Keratinocyte (primary cell): ENCODE data around the gene SPATA24.

Experiments used
- CTCF ChIP-seq, 3 experiments: IDR thresholded peaks in 1 of 3; conservative IDR thresholded peaks in 1 of 3; optimal IDR thresholded peaks in 1 of 3; 2 replicates in 2 of 3; 3 replicates in 1 of 3; pipeline versions ENCODE3 to v1.5.1; 2011; ENCODE audit warnings: low read length in 3 of 3, mild to moderate bottlenecking in 3 of 3, moderate library complexity in 2 of 3, control low read depth in 1 of 3, inconsistent platforms in 1 of 3; ENCODE audit not compliant: insufficient read depth in 2 of 3; ENCODE audit errors: extremely low read depth in 1 of 3
- EZH2 ChIP-seq: IDR thresholded peaks from one replicate; pipeline ENCODE4 v1.6.1; 2012; ENCODE audit warnings: inconsistent platforms, mild to moderate bottlenecking, low read length, moderate library complexity

DNA sequence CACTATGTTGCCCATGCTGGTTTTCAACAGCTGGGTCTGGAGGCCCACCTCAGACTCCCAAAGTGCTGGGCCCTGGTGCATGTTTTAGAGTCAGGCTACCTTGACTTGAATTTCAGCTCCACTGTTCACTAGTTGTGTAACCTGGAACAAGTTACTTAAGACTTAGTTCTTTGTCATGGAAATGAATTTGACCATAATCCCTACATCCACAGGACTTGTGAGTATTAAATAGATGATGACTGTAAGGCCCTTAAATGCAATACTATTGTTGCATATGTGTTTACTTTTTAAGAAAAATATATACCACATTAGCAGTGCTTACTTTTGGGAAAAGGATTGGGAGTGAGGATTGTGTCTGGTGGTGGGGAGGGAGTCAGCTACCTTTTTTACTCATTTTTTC, 45.8 kb downstream of the SPATA24 start:
- TF ChIP-seq CTCF (optimal IDR thresholded peaks at IDR 0.05 in 1 of 3, IDR thresholded peaks at IDR 0.05 in 1 of 3, conservative IDR thresholded peaks at IDR 0.05 in 1 of 3; ENCODE audit: extremely low read depth in 1 of 3, insufficient read depth in 2 of 3, low read length in 3 of 3), result no peak
- no peak for TF ChIP-seq EZH2
